ENCODE results near the gene OR4F6. TPM values are rescaled to one million over a fixed set of nuclear protein-coding genes. Genes with fewer than 3 reads are reported as not detected.

OR4F6 gene
- total RNA-seq, 1 experiment from 2014 or later: not detected

DNA sequence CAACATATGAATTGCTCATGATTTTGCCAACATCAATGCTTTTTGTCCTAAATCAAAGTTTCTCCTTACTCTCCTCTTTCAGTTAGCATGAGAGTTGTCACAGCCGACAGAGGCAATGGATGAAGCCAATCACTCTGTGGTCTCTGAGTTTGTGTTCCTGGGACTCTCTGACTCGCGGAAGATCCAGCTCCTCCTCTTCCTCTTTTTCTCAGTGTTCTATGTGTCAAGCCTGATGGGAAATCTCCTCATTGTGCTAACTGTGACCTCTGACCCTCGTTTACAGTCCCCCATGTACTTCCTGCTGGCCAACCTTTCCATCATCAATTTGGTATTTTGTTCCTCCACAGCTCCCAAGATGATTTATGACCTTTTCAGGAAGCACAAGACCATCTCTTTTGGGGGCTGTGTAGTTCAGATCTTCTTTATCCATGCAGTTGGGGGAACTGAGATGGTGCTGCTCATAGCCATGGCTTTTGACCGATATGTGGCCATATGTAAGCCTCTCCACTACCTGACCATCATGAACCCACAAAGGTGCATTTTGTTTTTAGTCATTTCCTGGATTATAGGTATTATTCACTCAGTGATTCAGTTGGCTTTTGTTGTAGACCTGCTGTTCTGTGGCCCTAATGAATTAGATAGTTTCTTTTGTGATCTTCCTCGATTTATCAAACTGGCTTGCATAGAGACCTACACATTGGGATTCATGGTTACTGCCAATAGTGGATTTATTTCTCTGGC, 2.5 kb downstream of the OR4F6 start:
- no CpG with 5 or more reads among the region's 6 CpGs for WGBS (ENCODE audit: extremely low coverage, insufficient read length, low lambda C conversion rate)
- Mint-ChIP-seq H3K4me3 (no peak overlapping the region), H3K27me3 (ENCODE audit: low read depth) (peaks cover 10% of the 10 kb centered on the region), H3K36me3 (ENCODE audit: insufficient read depth in 1 of 3, low read depth in 3 of 3) (no peaks in the 10 kb centered on the region), H3K27ac (no peak overlapping the region), H3K9me3 (no peaks in the 10 kb centered on the region; a peak in 1 of 5 replicates), H3K4me1 (no peaks in the 10 kb centered on the region)
- no peak overlapping the region for H4K91ac ChIP-seq (ENCODE audit: insufficient read length, low read depth, low read length)
- no peak overlapping the region for H3K4ac ChIP-seq (ENCODE audit: low read depth, low read length)
- H3T11ph ChIP-seq (ENCODE audit: low read length): no peak overlapping the region
- H3K18ac ChIP-seq (ENCODE audit: insufficient read length, low read depth, low read length): no peak overlapping the region
- H3K27ac ChIP-seq (ENCODE audit: insufficient read length, low read depth, low read length): no peak overlapping the region
- H4K5ac ChIP-seq (ENCODE audit: insufficient read length, low read depth, low read length): no peak overlapping the region
- H4K8ac ChIP-seq (replicated peaks; ENCODE audit: insufficient read length, low read depth, low read length): no peak overlapping the region
- no peak for DNase-seq
- no peak overlapping the region for H2BK5ac ChIP-seq (ENCODE audit: insufficient read length, low read length)
- H3K4me2 ChIP-seq (ENCODE audit: insufficient read depth, insufficient read length, low read length): no peak overlapping the region
- H3K79me2 ChIP-seq (ENCODE audit: insufficient read depth, low read length): no peaks in the 10 kb centered on the region
- no peaks in the 10 kb centered on the region for H3K9me3 ChIP-seq (ENCODE audit: control insufficient read depth, low read depth, low read length)
- no peak overlapping the region for H2AK5ac ChIP-seq (ENCODE audit: insufficient read length, low read length)
- no peaks in the 10 kb centered on the region for H4K20me1 ChIP-seq (ENCODE audit: control insufficient read depth, insufficient read depth, insufficient read length)
- no peak overlapping the region for H2BK15ac ChIP-seq (ENCODE audit: low read depth, low read length)
- H3K79me1 ChIP-seq (ENCODE audit: insufficient read depth, low read depth, low read length, poor library complexity, severe bottlenecking): no peaks in the 10 kb centered on the region
- no peak overlapping the region for H2AFZ ChIP-seq (ENCODE audit: low read length)
- no peak overlapping the region for H2BK20ac ChIP-seq (ENCODE audit: low read depth, low read length, poor library complexity, severe bottlenecking)
- H3K9ac ChIP-seq (ENCODE audit: extremely low read depth, insufficient read length, low read length): no peak overlapping the region
- no peaks in the 10 kb centered on the region for H3K27me3 ChIP-seq (ENCODE audit: insufficient read depth, low read length)
- H2BK12ac ChIP-seq (ENCODE audit: insufficient read length, low read depth, low read length): no peak overlapping the region
- no peak overlapping the region for H3K56ac ChIP-seq (ENCODE audit: insufficient read length, low read depth, low read length)
- H3K23me2 ChIP-seq (ENCODE audit: insufficient read length, low read depth, low read length, poor library complexity, severe bottlenecking): no peaks in the 10 kb centered on the region
- TF ChIP-seq, protein P1, sequence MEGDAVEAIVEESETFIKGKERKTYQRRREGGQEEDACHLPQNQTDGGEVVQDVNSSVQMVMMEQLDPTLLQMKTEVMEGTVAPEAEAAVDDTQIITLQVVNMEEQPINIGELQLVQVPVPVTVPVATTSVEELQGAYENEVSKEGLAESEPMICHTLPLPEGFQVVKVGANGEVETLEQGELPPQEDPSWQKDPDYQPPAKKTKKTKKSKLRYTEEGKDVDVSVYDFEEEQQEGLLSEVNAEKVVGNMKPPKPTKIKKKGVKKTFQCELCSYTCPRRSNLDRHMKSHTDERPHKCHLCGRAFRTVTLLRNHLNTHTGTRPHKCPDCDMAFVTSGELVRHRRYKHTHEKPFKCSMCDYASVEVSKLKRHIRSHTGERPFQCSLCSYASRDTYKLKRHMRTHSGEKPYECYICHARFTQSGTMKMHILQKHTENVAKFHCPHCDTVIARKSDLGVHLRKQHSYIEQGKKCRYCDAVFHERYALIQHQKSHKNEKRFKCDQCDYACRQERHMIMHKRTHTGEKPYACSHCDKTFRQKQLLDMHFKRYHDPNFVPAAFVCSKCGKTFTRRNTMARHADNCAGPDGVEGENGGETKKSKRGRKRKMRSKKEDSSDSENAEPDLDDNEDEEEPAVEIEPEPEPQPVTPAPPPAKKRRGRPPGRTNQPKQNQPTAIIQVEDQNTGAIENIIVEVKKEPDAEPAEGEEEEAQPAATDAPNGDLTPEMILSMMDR (conservative IDR thresholded peaks at IDR 0.05): no peak
- no peak overlapping the region for H3K14ac ChIP-seq (ENCODE audit: insufficient read depth, low read length)
- no peak overlapping the region for H3K23ac ChIP-seq (ENCODE audit: insufficient read length, low read depth, low read length)
- H3K4me1 ChIP-seq (ENCODE audit: insufficient read depth, low read length): no peaks in the 10 kb centered on the region
- H2BK120ac ChIP-seq (ENCODE audit: low read depth, low read length, poor library complexity, severe bottlenecking): no peak overlapping the region
